GM12865 (cell line): ENCODE data around the gene ERO1A.

Experiments
- DNase-seq: peaks from one replicate; pipeline ENCODE4 v3.0.0; 2010; ENCODE audit warnings: low read depth
- H3K4me3 ChIP-seq: 2 replicates; pipeline ENCODE4 v1.5.1; 2011; ENCODE audit warnings: mild to moderate bottlenecking, low read depth, low read length, control low read depth
- TF ChIP-seq, protein P1 (sequence below): IDR thresholded peaks from 2 replicates; pipeline ENCODE4 v1.5.1; 2011; ENCODE audit warnings: low read length, control low read depth, low read depth, inconsistent platforms; ENCODE audit not compliant: insufficient read depth; ENCODE audit errors: missing control alignments

ERO1A gene

DNA sequence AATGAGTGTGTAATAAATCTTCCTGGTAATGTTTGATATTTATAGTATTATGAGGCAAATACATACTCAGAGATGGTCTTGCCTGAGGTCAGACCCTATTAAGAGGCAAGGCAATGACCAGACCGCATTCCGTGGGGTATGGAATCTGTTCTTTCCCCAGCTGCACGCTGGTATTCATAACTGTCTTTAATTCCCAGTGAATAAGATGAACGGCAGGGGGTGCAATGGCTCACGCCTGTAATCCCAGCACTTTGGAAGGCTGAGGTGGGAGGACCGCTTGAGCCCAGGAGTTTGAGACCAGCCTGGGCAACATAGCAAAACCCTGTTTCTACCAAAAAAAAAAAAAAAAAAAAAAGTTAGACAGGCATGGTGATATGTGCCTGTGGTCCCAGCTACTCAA, 44.6 kb downstream of the ERO1A start:
- no peak for DNase-seq
- no peak overlapping the region for H3K4me3 ChIP-seq
- TF ChIP-seq, protein P1, sequence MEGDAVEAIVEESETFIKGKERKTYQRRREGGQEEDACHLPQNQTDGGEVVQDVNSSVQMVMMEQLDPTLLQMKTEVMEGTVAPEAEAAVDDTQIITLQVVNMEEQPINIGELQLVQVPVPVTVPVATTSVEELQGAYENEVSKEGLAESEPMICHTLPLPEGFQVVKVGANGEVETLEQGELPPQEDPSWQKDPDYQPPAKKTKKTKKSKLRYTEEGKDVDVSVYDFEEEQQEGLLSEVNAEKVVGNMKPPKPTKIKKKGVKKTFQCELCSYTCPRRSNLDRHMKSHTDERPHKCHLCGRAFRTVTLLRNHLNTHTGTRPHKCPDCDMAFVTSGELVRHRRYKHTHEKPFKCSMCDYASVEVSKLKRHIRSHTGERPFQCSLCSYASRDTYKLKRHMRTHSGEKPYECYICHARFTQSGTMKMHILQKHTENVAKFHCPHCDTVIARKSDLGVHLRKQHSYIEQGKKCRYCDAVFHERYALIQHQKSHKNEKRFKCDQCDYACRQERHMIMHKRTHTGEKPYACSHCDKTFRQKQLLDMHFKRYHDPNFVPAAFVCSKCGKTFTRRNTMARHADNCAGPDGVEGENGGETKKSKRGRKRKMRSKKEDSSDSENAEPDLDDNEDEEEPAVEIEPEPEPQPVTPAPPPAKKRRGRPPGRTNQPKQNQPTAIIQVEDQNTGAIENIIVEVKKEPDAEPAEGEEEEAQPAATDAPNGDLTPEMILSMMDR: no peak

- H3K4me3 ChIP-seq: no peak overlapping the region
- no peak for DNase-seq
- TF ChIP-seq, protein P1: no peak
Observed at GRCh38 chr14:52649511-52649910, 45.8 kb downstream of the ERO1A start.

DNA sequence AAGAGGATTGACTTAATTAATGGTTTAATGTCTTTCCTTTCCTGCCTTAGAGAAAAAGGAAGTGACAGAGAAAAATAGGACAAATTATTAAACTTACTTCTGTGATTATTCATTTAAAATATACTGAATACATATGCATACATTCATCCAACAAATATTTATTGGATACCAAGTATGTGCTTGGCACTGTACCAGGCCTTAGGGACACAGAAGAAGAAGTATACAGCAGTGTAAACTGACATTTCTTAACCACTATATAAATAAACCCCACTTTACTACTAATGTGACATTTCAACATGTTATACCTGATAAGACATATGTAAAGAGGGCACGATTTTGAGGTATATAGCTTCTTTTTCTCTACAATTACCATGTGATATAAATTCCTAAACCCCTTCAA, 53.6 kb downstream of the ERO1A start:
- DNase-seq: no peak
- no peak overlapping the region for H3K4me3 ChIP-seq
- TF ChIP-seq, protein P1: no peak

- H3K4me3 ChIP-seq: no peak overlapping the region
- no peak for DNase-seq
- TF ChIP-seq, protein P1: no peak
Observed at GRCh38 chr14:52640137-52640536, 55.2 kb downstream of the ERO1A start.

DNA sequence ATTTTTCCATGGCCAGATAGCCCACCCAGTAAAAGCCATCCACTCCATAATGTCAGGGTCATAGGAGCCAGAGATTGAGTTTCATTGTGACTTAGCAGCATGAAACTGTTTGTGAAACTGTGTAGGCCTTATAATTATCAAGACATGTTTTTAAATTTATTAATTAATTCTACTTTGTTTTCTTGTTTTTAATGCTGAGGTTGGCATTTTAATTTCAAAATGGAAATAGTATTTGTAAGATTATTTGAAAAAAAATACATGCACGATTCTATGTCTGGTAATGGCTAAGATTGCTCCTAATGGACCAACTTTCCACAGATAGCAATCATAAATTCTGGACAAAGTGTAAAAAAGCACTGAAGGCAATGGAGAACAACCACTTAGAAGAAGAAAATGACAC, 75.7 kb downstream of the ERO1A start:
- TF ChIP-seq, protein P1: no peak
- DNase-seq: no peak
- no peak overlapping the region for H3K4me3 ChIP-seq

GRCh38 chr14:52618602-52619001, 76.8 kb downstream of the ERO1A start:
- no peak for DNase-seq
- TF ChIP-seq, protein P1: no peak
- H3K4me3 ChIP-seq: no peak overlapping the region

DNA sequence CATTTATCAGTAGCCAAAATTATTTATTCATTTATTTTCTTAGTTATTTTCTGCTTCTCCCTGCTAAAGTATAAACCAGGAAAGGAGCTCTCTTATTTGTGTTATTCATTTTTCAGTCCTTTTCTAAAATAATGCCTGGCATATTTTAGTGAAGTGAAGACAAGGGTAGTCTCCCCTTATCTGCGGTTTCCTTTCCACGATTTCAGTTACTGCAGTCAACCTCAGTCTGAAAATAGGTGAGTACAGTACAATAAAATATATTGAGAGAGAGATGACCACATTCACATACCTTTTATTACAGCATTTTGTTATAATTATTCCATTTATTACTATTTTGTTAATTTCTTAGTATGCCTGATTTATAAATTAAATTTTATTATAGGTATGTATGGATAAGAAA, 85.2 kb downstream of the ERO1A start:
- TF ChIP-seq, protein P1: no peak
- DNase-seq: no peak
- no peak overlapping the region for H3K4me3 ChIP-seq
